MCF 10A (cell line): Measurements from ENCODE around the gene STRADB. TPM values are rescaled to one million over a fixed set of nuclear protein-coding genes. Genes with fewer than 3 reads are reported as not detected.
"Not testable (repeated sequence)": the region's sequence is repeated elsewhere in the genome, so short reads cannot be mapped to it uniquely, and the experiment has no call there.

Experiments
- BruUV-seq: library from RNA; stranded (reverse); fragments of 400-500 nt; replicated peaks from 2 replicates; lab custom pipeline; 2021; lab: Mats Ljungman, UMichigan
- CTCF ChIA-PET: fragments of 300-600 bp; sonication (Branson Sonifier 250); formaldehyde crosslinking; extraction: SDS; loops from one replicate; lab custom pipeline; 2021; ENCODE audit warnings: antibody characterized with exemption, inconsistent platforms; lab: Yijun Ruan, JAX
- POLR2A ChIA-PET: fragments of 300-600, 350-650 bp; sonication (Branson Sonifier 250); formaldehyde crosslinking; extraction: SDS; loops from one replicate; lab custom pipeline; 2020; ENCODE audit warnings: antibody characterized with exemption, inconsistent platforms; lab: Yijun Ruan, JAX
- DNase-seq: peaks from one replicate; pipeline ENCODE4 v3.0.0-alpha.2; 2018; ENCODE audit not compliant: unreplicated experiment
- H3K27ac Mint-ChIP-seq: one replicate; pipeline ENCODE4 v1.8.0; 2022; ENCODE audit warnings: mild to moderate bottlenecking, low read depth, mixed read lengths; ENCODE audit not compliant: unreplicated experiment
- H3K27me3 Mint-ChIP-seq: one replicate; pipeline ENCODE4 v1.8.0; 2022; ENCODE audit warnings: mixed read lengths; ENCODE audit not compliant: insufficient read depth, unreplicated experiment
- H3K36me3 Mint-ChIP-seq: one replicate; pipeline ENCODE4 v1.8.0; 2022; ENCODE audit warnings: mild to moderate bottlenecking, moderate library complexity, mixed read lengths; ENCODE audit not compliant: insufficient read depth, unreplicated experiment
- H3K4me1 Mint-ChIP-seq: one replicate; pipeline ENCODE4 v1.8.0; 2022; ENCODE audit warnings: mixed read lengths; ENCODE audit not compliant: insufficient read depth, unreplicated experiment
- H3K4me3 Mint-ChIP-seq: one replicate; pipeline ENCODE4 v1.8.0; 2022; ENCODE audit warnings: mild to moderate bottlenecking, moderate library complexity, mixed read lengths; ENCODE audit not compliant: unreplicated experiment
- H3K9me3 Mint-ChIP-seq: one replicate; pipeline ENCODE4 v1.8.0; 2022; ENCODE audit warnings: mixed read lengths; ENCODE audit not compliant: unreplicated experiment
- CTCF ChIP-seq: fragments of 200-600 bp; IDR thresholded peaks from one replicate; pipeline ENCODE4 v1.8.0; 2022; ENCODE audit warnings: antibody characterized with exemption, mild to moderate bottlenecking; ENCODE audit not compliant: unreplicated experiment
- intact Hi-C: fragments of 100-400 bp; cut with micrococcal nuclease; formaldehyde crosslinking; loops from 2 replicates; pipeline ENCODE4 v1.14.1; 2022
- total RNA-seq: library from RNA; stranded (reverse); gene quantifications from 2 replicates; pipeline ENCODE4 v1.2.3, GENCODE V29; 2022

The STRADB gene
- total RNA-seq, 1 experiment from 2014 or later: 22.9 TPM

- H3K27ac Mint-ChIP-seq: peak overlapping the region; percentile 69
- H3K4me3 Mint-ChIP-seq: no peak overlapping the region
- intact Hi-C loops: no loop called here
- H3K9me3 Mint-ChIP-seq: no peaks in the 10 kb centered on the region
- ChIA-PET POLR2A (interaction anchor here (1.0 to 1.6 kb wide), 2 partner anchors 10 to 14 kb away, joined by 3 read pairs; no protein-coding TSS in a partner anchor), CTCF (no interaction called here)
- peaks cover 30% of the 10 kb centered on the region for H3K4me1 Mint-ChIP-seq
- H3K36me3 Mint-ChIP-seq: peaks cover 14% of the 10 kb centered on the region
- H3K27me3 Mint-ChIP-seq: no peaks in the 10 kb centered on the region
- no peak for TF ChIP-seq CTCF
- BruUV-seq: no TSS peak
- no peak for DNase-seq
These were observed 31.0 kb upstream of the STRADB start for GRCh38 chr2:201420442-201421113.

- H3K4me3 Mint-ChIP-seq: no peak overlapping the region
- no peak overlapping the region for H3K27ac Mint-ChIP-seq
- no peak for DNase-seq
- intact Hi-C loops: no loop called here
- CTCF ChIA-PET: interaction anchor here (0.6 kb wide), 1 partner anchor 1018 kb away, joined by 3 read pairs; no protein-coding TSS in a partner anchor
- no peaks in the 10 kb centered on the region for H3K36me3 Mint-ChIP-seq
- peaks cover 8% of the 10 kb centered on the region for H3K9me3 Mint-ChIP-seq
- H3K4me1 Mint-ChIP-seq: peaks cover 9% of the 10 kb centered on the region
- BruUV-seq: no TSS peak
- no peaks in the 10 kb centered on the region for H3K27me3 Mint-ChIP-seq
- POLR2A ChIA-PET: interaction anchor here (1.0 to 1.2 kb wide), 2 partner anchors 11 to 15 kb away, joined by 3 to 4 read pairs; no protein-coding TSS in a partner anchor
- no peak for TF ChIP-seq CTCF
These were observed 25.6 kb upstream of the STRADB start for GRCh38 chr2:201425952-201426351.

- intact Hi-C loops, CTCF ChIA-PET, H3K4me3 Mint-ChIP-seq, H3K36me3 Mint-ChIP-seq, BruUV-seq, H3K9me3 Mint-ChIP-seq, DNase-seq, POLR2A ChIA-PET, H3K27ac Mint-ChIP-seq, H3K27me3 Mint-ChIP-seq: not testable (repeated sequence)
- peaks cover 12% of the 10 kb centered on the region for H3K4me1 Mint-ChIP-seq
These were observed 23.2 kb upstream of the STRADB start for GRCh38 chr2:201428366-201428765.

GRCh38 chr2:201429835-201430234, 21.7 kb upstream of the STRADB start:
- H3K4me3 Mint-ChIP-seq, H3K36me3 Mint-ChIP-seq, DNase-seq, H3K27ac Mint-ChIP-seq, H3K9me3 Mint-ChIP-seq, H3K27me3 Mint-ChIP-seq, BruUV-seq, intact Hi-C loops: not testable (repeated sequence)
- ChIA-PET POLR2A (interaction anchor here (0.6 kb wide), 1 partner anchor 213 kb away, joined by 3 read pairs; no protein-coding TSS in a partner anchor), CTCF (interaction anchor here (0.7 kb wide), 1 partner anchor 70 kb away, joined by 3 read pairs; no protein-coding TSS in a partner anchor)
- H3K4me1 Mint-ChIP-seq: peaks cover 12% of the 10 kb centered on the region

- H3K27me3 Mint-ChIP-seq, intact Hi-C loops, H3K4me3 Mint-ChIP-seq, H3K9me3 Mint-ChIP-seq, H3K27ac Mint-ChIP-seq, POLR2A ChIA-PET, H3K36me3 Mint-ChIP-seq, BruUV-seq, DNase-seq: not testable (repeated sequence)
- CTCF ChIA-PET: interaction anchor here (0.5 to 0.7 kb wide), 2 partner anchors 69 to 223 kb away, joined by 3 read pairs; no protein-coding TSS in a partner anchor
- peaks cover 12% of the 10 kb centered on the region for H3K4me1 Mint-ChIP-seq
These were observed 21.2 kb upstream of the STRADB start for GRCh38 chr2:201430322-201430721.
